SK-N-MC (cell line): Measurements from ENCODE around the gene F13B.

Experiments
- EZH2 ChIP-seq: fragments of 200-600 bp; sonication (generic); IDR thresholded peaks from one replicate; pipeline ENCODE4 v1.6.1; 2017; ENCODE audit warnings: antibody characterized with exemption
- FOXP2 ChIP-seq: optimal IDR thresholded peaks from 2 replicates; pipeline ENCODE3; 2011; ENCODE audit warnings: mild to moderate bottlenecking, moderate library complexity; ENCODE audit not compliant: insufficient read depth; ENCODE audit errors: extremely low read length, control extremely low read depth
- POLR2AphosphoS5 ChIP-seq: IDR thresholded peaks from 2 replicates; pipeline ENCODE4 v1.6.1; 2012; ENCODE audit warnings: mild to moderate bottlenecking, low read depth, low read length, borderline replicate concordance

DNA sequence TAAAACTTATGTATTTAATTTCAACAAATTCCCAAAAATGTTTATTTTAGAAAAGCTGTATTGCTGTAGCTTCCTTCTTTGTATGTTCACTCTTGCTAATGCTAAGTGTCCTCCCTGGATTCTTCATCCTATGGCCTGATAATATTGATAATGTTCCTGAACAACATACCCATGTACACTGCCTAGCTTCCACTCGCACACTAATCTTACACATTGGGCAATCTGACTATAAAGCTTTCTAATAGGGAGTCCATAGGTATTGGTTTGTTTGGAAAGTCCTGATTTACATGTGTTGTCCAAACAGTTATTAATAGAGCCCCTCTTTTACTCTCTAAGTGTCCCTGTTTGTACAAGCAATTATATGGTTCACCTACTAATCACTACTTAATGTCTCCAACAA lies 783 bp downstream of the F13B start:
- TF ChIP-seq POLR2AphosphoS5, result no peak
- TF ChIP-seq EZH2, result no peak
- no peak for TF ChIP-seq FOXP2
